ENCODE results near the gene HIBCH.

- TF ChIP-seq TAF1 (IDR thresholded peaks at IDR 0.05; ENCODE audit: low read depth) (no peak), CREB1 (IDR thresholded peaks at IDR 0.05; ENCODE audit: low read depth) (no peak), EP300 (IDR thresholded peaks at IDR 0.05; ENCODE audit: borderline replicate concordance) (no peak), FOXM1 (IDR thresholded peaks at IDR 0.05; ENCODE audit: borderline replicate concordance, low read depth) (no peak), REST (IDR thresholded peaks at IDR 0.05; ENCODE audit: low read depth) (no peak), TCF12 (IDR thresholded peaks at IDR 0.05; ENCODE audit: low read depth) (no peak), CEBPB (IDR thresholded peaks at IDR 0.05) (no peak), RAD21 (IDR thresholded peaks at IDR 0.05; ENCODE audit: low read depth) (no peak), YY1 (IDR thresholded peaks at IDR 0.05; ENCODE audit: low read depth) (no peak), EGR1 (IDR thresholded peaks at IDR 0.05) (no peak), NFIC (IDR thresholded peaks at IDR 0.05) (no peak), USF1 (IDR thresholded peaks at IDR 0.05) (no peak), TEAD4 (IDR thresholded peaks at IDR 0.05) (no peak)
- TF ChIP-seq, protein P1, sequence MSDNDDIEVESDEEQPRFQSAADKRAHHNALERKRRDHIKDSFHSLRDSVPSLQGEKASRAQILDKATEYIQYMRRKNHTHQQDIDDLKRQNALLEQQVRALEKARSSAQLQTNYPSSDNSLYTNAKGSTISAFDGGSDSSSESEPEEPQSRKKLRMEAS (IDR thresholded peaks at IDR 0.05): no peak
Observed at GRCh38 chr2:190173392-190173791, 146.2 kb downstream of the HIBCH start.
